B cell (primary cell): Measurements from ENCODE around the gene TMEM266. TPM values are rescaled to one million over a fixed set of nuclear protein-coding genes. Genes with fewer than 3 reads are reported as not detected.

Experiments used
- ATAC-seq: fragments of 200-7000 bp; cut with Tn5 transposase; one replicate; pipeline ENCODE4 v1.10.0; 2021; ENCODE audit warnings: low read depth, mild to moderate bottlenecking, moderate number of reproducible peaks, moderate library complexity
- CTCF ChIA-PET: fragments of 350-600 bp; sonication (Branson Sonifier 250); formaldehyde crosslinking; loops from one replicate; lab custom pipeline; 2021; ENCODE audit warnings: antibody characterized with exemption, inconsistent platforms; lab: Charles Lee
- POLR2A ChIA-PET: fragments of 350-600 bp; sonication (Branson Sonifier 250); formaldehyde crosslinking; loops from one replicate; lab custom pipeline; 2021; ENCODE audit warnings: antibody characterized with exemption; lab: Charles Lee
- DNase-seq: peaks from one replicate; pipeline ENCODE4 v3.0.0; 2013
- H2AFZ ChIP-seq: 2 replicates; pipeline ENCODE4 v1.6.1; 2012; ENCODE audit warnings: mild to moderate bottlenecking, low read depth, low read length; ENCODE audit not compliant: insufficient read depth, poor library complexity, severe bottlenecking
- H3K27ac ChIP-seq, 2 donors: 1 replicate in 1 of 2; 2 replicates in 1 of 2; pipeline ENCODE4 v1.5.1; 2012 to 2013; ENCODE audit warnings: low read length in 2 of 2, mild to moderate bottlenecking in 2 of 2, moderate library complexity in 1 of 2
- H3K27me3 ChIP-seq, 4 experiments: fragments of 200-600 bp in 1 of 4; sonication (generic) in 1 of 4; replicated peaks in 1 of 4; 1 replicate in 2 of 4; 2 replicates in 2 of 4; pipeline versions ENCODE4 v1.6.1 to v1.7.0; 2013 to 2016; ENCODE audit warnings: low read length in 3 of 4, mild to moderate bottlenecking in 2 of 4, mixed read lengths in 1 of 4, moderate library complexity in 1 of 4; ENCODE audit not compliant: insufficient read depth in 4 of 4, control insufficient read depth in 3 of 4; ENCODE audit errors: control extremely low read depth in 1 of 4
- H3K36me3 ChIP-seq, 2 experiments: replicated peaks in 1 of 2; 1 replicate in 1 of 2; 2 replicates in 1 of 2; pipeline versions ENCODE4 v1.6.1 to v1.7.1; 2013; ENCODE audit warnings: low read length in 1 of 2; ENCODE audit not compliant: insufficient read depth in 2 of 2, control insufficient read depth in 1 of 2; ENCODE audit errors: control extremely low read depth in 1 of 2, extremely low read depth in 1 of 2
- H3K4me1 ChIP-seq, 2 donors: fragments of 200-600 bp in 1 of 2; sonication (generic) in 1 of 2; 1 replicate in 1 of 2; 2 replicates in 1 of 2; pipeline versions ENCODE4 v1.5.1 to v1.6.1; 2013 to 2017; ENCODE audit warnings: low read length in 2 of 2; ENCODE audit not compliant: control insufficient read depth in 2 of 2, insufficient read depth in 2 of 2
- H3K4me2 ChIP-seq: replicated peaks from 2 replicates; pipeline ENCODE3; 2012; ENCODE audit warnings: mild to moderate bottlenecking, low read depth, low read length; ENCODE audit not compliant: poor library complexity, severe bottlenecking
- H3K4me3 ChIP-seq, 5 experiments: fragments of 200-600 bp in 1 of 5; sonication (generic) in 1 of 5; 1 replicate in 3 of 5; 2 replicates in 2 of 5; pipeline versions ENCODE4 v1.5.1 to v1.7.0; 2011 to 2016; ENCODE audit warnings: low read length in 4 of 5, mild to moderate bottlenecking in 4 of 5, low read depth in 2 of 5, control low read depth in 1 of 5, moderate library complexity in 1 of 5; ENCODE audit not compliant: insufficient read depth in 1 of 5; ENCODE audit errors: control extremely low read depth in 1 of 5, extremely low read depth in 1 of 5
- H3K79me2 ChIP-seq: fragments of 200-600 bp; sonication (generic); one replicate; pipeline ENCODE4 v1.6.0; 2016; ENCODE audit warnings: low read length; ENCODE audit not compliant: control insufficient read depth, insufficient read depth
- H3K9ac ChIP-seq: fragments of 200-600 bp; sonication (generic); 2 replicates; pipeline ENCODE4 v1.6.1; 2017; ENCODE audit warnings: mild to moderate bottlenecking, low read length, moderate library complexity
- H3K9me3 ChIP-seq, 3 donors: one replicate each; pipeline versions ENCODE4 v1.6.1 to v1.7.1; 2013; ENCODE audit warnings: low read length in 2 of 3; ENCODE audit not compliant: control insufficient read depth in 2 of 3, insufficient read depth in 1 of 3; ENCODE audit errors: control extremely low read depth in 1 of 3
- H4K20me1 ChIP-seq: 2 replicates; pipeline ENCODE4 v1.6.0; 2012; ENCODE audit warnings: mild to moderate bottlenecking, low read length; ENCODE audit not compliant: insufficient read depth, control insufficient read depth, poor library complexity, severe bottlenecking
- H3K27ac Mint-ChIP-seq: one replicate; pipeline ENCODE4 v1.8.0; 2021; ENCODE audit warnings: mixed read lengths
- H3K27me3 Mint-ChIP-seq: one replicate; pipeline ENCODE4 v1.8.0; 2021; ENCODE audit warnings: mixed read lengths
- H3K4me1 Mint-ChIP-seq: one replicate; pipeline ENCODE4 v1.8.0; 2021; ENCODE audit warnings: mixed read lengths
- H3K4me3 Mint-ChIP-seq: one replicate; pipeline ENCODE4 v1.8.0; 2021; ENCODE audit warnings: mixed read lengths
- H3K9me3 Mint-ChIP-seq: one replicate; pipeline ENCODE4 v1.8.0; 2022; ENCODE audit warnings: mixed read lengths; ENCODE audit not compliant: insufficient read depth
- EZH2 ChIP-seq: IDR thresholded peaks from 2 replicates; pipeline ENCODE4 v1.6.1; 2012; ENCODE audit warnings: borderline replicate concordance, low read depth, mild to moderate bottlenecking, moderate library complexity, low read length; ENCODE audit not compliant: insufficient read depth, poor library complexity, severe bottlenecking
- WGBS: methylation state at CpG from one replicate; pipeline ENCODE4 v1.1.5; 2013; ENCODE audit warnings: missing lambda C conversion rate; ENCODE audit not compliant: insufficient coverage; 5-methylcytosine and 5-hydroxymethylcytosine counted together
- intact Hi-C: fragments of 100-400 bp; cut with micrococcal nuclease; formaldehyde crosslinking; loops from one replicate; pipeline ENCODE4 v1.10.0; 2022
- polyA plus RNA-seq: library from polyadenylated mRNA; depleted of rRNA; stranded (reverse); fragments of >200 nt; gene quantifications from 2 replicates; pipeline ENCODE4 v1.2.3, GENCODE V29; 2012
- total RNA-seq, 2 donors: library from RNA; stranded (reverse); fragments of 120-200 nt in 1 of 2; gene quantifications; 1 replicate in 1 of 2; 2 replicates in 1 of 2; pipeline versions ENCODE4 v1.2.3 to v1.2.4, GENCODE V29; 2013 to 2022
- TF ChIP-seq, protein P1 (sequence below): fragments of 200-600 bp; IDR thresholded peaks from one replicate; pipeline ENCODE4 v1.8.0; 2022; ENCODE audit warnings: antibody characterized with exemption, mild to moderate bottlenecking

The TMEM266 gene
- total and polyA plus RNA-seq, 2 donors (not counting 1 experiment from before 2014, with no cell fraction given), result not detected

GRCh38 chr15:76204916-76205460 lies 145.2 kb downstream of the TMEM266 start:
- WGBS, result 91% methylated on average over 7 of the region's 11 CpGs
- Histone ChIP-seq H3K4me1 (no peaks in the 10 kb centered on the region), H3K27me3 (no peaks in the 10 kb centered on the region), H3K4me2 (no peak overlapping the region), H3K9me3 (no peaks in the 10 kb centered on the region), H3K36me3 (peaks cover 0 to 18% of the 10 kb centered on the region in 2 experiments), H2AFZ (no peak overlapping the region), H3K4me3 (no peak overlapping the region), H4K20me1 (no peaks in the 10 kb centered on the region), H3K9ac (no peak overlapping the region), H3K79me2 (no peaks in the 10 kb centered on the region), H3K27ac (no peak overlapping the region)
- POLR2A ChIA-PET, result no interaction called here
- no peaks in the 10 kb centered on the region for H3K27me3 Mint-ChIP-seq
- H3K27ac Mint-ChIP-seq, result no peak overlapping the region
- no peak for TF ChIP-seq EZH2
- TF ChIP-seq, protein P1, sequence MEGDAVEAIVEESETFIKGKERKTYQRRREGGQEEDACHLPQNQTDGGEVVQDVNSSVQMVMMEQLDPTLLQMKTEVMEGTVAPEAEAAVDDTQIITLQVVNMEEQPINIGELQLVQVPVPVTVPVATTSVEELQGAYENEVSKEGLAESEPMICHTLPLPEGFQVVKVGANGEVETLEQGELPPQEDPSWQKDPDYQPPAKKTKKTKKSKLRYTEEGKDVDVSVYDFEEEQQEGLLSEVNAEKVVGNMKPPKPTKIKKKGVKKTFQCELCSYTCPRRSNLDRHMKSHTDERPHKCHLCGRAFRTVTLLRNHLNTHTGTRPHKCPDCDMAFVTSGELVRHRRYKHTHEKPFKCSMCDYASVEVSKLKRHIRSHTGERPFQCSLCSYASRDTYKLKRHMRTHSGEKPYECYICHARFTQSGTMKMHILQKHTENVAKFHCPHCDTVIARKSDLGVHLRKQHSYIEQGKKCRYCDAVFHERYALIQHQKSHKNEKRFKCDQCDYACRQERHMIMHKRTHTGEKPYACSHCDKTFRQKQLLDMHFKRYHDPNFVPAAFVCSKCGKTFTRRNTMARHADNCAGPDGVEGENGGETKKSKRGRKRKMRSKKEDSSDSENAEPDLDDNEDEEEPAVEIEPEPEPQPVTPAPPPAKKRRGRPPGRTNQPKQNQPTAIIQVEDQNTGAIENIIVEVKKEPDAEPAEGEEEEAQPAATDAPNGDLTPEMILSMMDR, result no peak
- no peak for DNase-seq
- no peaks in the 10 kb centered on the region for H3K4me1 Mint-ChIP-seq
- no peak overlapping the region for H3K4me3 Mint-ChIP-seq
- CTCF ChIA-PET, result interaction anchor here (1.4 kb wide), 1 partner anchor 14 kb away, joined by 5 read pairs; no protein-coding TSS in a partner anchor
- no peak for ATAC-seq
- intact Hi-C loops, result no loop called here
- H3K9me3 Mint-ChIP-seq, result no peaks in the 10 kb centered on the region

DNA sequence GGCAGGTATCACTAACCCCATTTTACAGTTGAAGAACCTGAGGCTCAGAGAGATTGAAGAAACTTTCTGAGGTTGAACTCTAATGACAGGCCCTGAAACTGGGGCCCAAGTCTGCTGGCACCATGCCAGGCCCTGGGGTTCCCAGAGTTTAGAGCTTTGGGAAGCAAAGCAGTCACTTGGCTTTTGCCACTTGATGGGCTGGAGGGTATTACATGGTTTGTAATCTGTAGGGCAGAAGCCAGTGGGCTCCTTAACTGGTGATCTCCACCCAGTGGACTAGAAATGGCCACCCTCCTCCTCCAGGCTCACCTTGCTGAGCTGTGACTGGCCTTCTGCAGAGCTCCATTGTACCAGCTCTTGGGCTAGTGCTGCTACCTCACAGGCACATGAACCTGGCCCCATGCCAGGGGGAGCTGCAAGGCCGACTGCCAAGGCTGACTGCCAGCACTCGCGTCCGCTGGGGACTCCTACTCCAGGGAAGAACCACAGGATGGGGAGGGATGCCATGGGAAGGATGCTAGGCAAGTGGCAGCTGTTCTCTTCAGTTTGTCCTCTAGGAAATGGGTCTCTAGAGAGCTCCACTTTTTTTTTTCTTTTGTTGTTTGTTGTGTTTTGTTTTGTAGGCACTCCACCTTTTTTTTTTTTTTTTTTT lies 146.7 kb downstream of the TMEM266 start:
- no peak overlapping the region for H3K4me2 ChIP-seq

More for the DNA sequence above, 146.7 kb downstream of the TMEM266 start:
- H2AFZ ChIP-seq, result no peak overlapping the region
- intact Hi-C loops, result no loop called here
- no peak overlapping the region for H3K27ac ChIP-seq
- Mint-ChIP-seq H3K27me3 (no peaks in the 10 kb centered on the region), H3K4me3 (no peak overlapping the region), H3K4me1 (no peaks in the 10 kb centered on the region), H3K9me3 (no peaks in the 10 kb centered on the region), H3K27ac (no peak overlapping the region)
- ChIA-PET POLR2A (no interaction called here), CTCF (interaction anchor here (0.7 to 1.4 kb wide), 2 partner anchors 15 to 598 kb away, joined by 3 to 5 read pairs; no protein-coding TSS in a partner anchor)
- no peak overlapping the region for H3K9ac ChIP-seq
- WGBS, result no CpG with 5 or more reads among the region's 4 CpGs
- no peak overlapping the region for H3K4me3 ChIP-seq
- no peaks in the 10 kb centered on the region for H3K4me1 ChIP-seq
- ATAC-seq, result no peak
- no peak for DNase-seq
- no peaks in the 10 kb centered on the region for H3K79me2 ChIP-seq
- peaks cover 0 to 32% of the 10 kb centered on the region in 2 experiments for H3K36me3 ChIP-seq
- no peaks in the 10 kb centered on the region for H3K9me3 ChIP-seq
- H4K20me1 ChIP-seq, result no peaks in the 10 kb centered on the region
- no peaks in the 10 kb centered on the region for H3K27me3 ChIP-seq
- TF ChIP-seq, protein P1, result no peak
- TF ChIP-seq EZH2, result no peak
